NCI-H1436 (cell line): ENCODE results near the gene MPRIP.

Source experiments
- DNase-seq: peaks from one replicate; lab custom pipeline; 2025; lab: John Stamatoyannopoulos, UW

MPRIP gene

DNA sequence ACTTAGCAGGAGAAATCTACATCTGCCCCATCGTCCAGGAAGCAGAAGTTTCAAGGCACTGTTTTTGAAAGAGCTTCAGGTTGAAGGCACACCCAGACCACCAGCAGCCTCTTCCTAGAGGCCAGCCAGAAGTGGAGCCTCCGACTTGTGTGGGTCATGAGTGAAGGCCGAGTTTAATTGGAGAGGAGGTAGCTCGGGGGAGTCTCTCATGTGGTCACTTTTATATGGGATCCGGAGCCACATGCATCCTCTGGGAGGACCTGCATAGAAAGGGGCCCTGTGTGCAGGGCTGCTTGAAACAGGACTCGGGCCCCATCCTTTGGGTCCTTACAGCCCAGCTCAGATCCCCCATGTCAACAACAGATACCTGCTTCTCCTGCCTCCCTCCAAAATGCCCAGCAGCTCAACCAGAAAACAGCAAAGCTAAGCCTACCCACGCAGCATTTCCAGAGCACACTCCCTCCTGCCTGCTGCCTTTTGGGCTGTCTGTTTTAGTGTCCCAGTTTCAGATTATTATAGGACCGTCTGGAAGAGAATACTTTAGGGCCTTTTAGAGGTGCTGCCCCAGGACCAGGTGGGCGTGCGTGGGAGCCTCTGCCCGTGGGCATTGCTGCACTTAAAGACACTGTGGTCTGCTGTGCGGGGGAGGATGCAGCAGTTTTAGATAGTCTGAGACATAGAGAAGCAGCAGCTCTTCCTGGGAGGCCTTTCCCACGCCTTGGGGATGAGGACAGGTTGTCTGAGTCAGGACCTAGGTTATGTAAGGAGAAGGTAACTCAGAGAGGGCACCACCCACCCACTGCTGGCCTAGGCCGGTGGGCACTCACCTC is 29.5 kb downstream of the MPRIP start:
- no peak for DNase-seq

DNA sequence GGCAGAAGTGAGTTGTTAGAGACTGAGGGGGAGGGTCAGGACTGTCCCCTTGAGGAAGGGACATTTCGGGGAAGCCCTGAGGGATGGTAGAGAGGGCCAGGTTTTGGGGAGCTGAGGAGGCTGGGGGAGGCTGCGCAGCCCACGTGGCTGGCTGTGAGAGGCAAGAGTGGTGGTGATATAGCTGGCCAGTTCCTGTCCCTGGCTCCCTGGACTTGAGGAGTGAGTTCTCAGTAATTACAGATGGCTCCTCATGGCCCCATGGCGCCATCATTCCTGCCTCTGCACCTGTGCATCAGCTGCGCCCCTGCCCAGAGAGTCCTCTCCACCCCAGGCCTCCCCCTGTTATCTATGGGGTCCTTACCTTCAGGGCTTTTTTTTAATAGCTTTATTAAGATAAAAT is 30.3 kb downstream of the MPRIP start:
- DNase-seq = no peak

DNA sequence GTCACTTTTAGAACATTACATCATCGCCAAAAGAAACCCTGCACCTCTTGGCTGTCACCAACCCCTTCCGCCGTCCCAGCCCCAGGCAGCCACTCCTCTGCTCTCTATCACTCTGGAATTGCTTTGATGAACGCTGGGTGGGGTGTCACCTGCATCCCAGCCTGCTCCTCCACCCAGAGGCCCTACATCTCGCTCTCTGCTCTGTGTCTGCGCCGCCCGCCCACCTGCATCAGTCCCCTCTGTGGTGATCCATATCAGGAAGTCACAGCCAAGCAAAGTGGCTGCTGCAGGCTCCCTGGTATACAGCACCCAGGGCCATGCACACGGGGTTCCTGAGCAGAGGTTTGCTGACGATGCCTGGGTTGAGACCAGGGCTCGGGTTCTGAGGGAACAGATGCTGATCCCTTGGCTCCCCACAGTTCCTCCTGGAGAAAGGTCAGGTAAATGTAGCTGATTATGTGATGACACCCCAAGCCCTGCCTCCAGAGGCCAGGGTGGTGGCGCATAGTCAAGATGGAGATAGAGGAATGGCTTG is 30.8 kb downstream of the MPRIP start:
- no peak for DNase-seq

- no peak for DNase-seq
Measured at GRCh38 chr17:17073581-17074403, 31.5 kb downstream of the MPRIP start.

- no peak for DNase-seq
Measured at GRCh38 chr17:17075125-17075781, 33.0 kb downstream of the MPRIP start.

- DNase-seq = no peak
Measured at GRCh38 chr17:17076066-17076465, 33.8 kb downstream of the MPRIP start.

DNA sequence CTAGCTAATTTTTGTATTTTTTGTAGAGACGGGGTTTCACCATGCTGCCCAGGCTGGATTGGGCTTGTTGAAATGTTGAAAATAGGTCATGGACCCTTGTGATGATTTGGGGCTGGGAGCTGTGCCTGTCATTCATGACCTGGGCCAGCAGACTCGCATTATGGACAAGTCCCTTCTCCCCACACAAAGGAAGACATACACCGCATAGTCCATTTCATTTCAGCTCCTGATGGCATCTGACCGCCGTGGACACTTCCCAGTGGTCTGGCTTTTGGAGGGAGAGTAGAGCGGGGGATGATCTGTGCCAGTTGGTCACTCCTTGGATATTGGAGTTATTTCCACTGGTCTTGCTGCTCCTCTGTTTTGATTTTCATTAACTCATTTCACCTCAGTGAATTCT is 34.8 kb downstream of the MPRIP start:
- DNase-seq = no peak

DNA sequence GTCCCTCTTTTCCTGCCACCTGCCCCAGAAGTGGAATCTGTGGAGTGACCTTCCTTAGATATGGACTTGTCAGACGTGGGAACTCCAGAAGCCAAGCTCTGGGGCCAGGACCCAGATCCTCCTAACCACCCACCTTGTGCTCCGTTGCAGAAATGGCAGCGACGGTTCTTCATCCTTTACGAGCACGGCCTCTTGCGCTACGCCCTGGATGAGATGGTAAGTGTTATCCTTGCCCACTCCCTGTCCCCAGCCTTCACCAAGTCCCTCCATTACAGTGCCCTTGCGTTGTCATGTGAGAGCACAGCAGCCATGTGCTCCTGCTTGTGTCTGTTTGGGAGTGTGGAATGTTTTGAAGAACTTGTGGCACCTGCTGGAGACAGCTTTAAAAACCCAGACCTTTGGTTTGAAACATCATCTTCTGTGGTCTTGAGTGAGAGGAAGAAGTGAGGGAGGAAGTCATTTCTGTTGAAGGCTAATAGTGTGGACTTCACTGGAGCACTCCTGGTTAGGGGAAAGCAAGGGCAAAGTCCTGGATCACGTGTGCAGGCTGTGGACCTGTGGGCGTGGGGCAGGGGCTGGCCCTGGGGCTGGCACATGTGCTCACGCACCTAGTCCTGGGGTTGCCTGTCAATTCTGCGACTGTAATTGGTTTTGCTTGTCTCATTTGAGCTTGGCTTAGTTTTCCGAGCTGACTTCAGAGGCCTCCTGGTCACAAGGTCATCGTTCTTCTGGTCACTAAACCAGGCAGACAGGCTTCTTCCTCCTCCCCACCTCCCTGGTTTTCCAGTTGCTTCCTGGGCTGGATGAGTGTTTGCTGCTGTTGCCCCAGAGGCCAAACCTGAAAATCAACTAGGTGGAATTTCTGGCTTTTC is 35.8 kb downstream of the MPRIP start:
- no peak for DNase-seq

DNA sequence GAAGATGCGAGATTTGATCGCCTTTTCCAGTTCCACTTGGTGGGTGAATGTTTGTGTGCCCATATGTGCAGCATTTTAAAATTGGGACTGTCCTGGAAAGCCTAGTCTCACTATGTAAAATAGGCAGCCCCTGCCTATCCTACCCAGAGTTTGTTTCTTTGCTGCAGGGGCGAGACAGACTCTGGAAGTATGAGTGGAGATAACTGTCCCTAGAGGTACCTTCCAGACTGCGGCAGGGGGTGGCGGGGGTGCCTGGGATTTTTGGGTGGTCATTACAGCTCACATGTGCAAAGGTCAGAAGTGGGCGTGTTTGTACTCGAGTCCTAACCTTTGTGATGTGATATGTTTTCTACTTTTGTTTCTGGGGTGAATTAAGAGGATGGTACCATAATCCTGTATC is 36.6 kb downstream of the MPRIP start:
- no peak for DNase-seq

DNA sequence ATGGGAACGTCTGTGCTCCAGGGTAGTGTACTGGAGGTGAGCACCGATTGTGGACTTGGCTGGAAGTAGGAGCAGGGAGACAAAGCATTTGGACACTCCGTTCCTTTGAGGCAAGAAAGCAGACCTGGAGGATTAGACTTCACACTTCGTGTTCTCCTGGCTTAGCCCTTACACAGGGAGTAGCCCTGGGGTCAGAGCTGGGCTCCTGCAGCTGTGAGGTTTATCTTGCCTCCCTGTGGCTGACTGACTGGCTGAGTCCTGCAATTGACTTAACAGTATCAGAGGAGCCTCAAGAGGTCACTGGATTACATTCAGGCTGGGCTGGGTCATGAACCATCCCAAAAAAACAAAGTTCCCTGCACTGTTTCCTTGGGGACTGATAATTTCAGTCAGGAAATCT is 37.1 kb downstream of the MPRIP start:
- no peak for DNase-seq

GRCh38 chr17:17079761-17080160 is 37.5 kb downstream of the MPRIP start:
- DNase-seq = no peak

GRCh38 chr17:17080181-17080631 is 37.9 kb downstream of the MPRIP start:
- no peak for DNase-seq

DNA sequence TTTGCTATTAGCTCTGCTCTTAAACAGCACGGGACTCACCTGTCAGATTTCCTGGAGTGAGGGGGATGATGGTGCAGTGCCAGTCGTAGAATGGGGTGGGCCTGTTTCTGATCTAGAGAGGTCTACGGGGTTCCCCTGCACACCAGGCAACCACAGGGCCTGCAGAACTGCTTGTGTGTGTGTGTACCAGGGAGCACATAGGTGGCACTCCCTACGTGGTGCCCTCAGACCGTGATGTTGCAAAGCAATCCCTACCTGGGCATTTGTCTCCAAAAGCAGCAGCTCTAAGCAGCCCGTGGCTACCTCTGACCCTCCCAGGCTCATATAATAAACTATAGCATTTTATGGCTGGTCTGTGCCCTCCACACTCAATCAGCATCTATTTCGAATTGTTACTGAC is 38.5 kb downstream of the MPRIP start:
- no peak for DNase-seq

DNA sequence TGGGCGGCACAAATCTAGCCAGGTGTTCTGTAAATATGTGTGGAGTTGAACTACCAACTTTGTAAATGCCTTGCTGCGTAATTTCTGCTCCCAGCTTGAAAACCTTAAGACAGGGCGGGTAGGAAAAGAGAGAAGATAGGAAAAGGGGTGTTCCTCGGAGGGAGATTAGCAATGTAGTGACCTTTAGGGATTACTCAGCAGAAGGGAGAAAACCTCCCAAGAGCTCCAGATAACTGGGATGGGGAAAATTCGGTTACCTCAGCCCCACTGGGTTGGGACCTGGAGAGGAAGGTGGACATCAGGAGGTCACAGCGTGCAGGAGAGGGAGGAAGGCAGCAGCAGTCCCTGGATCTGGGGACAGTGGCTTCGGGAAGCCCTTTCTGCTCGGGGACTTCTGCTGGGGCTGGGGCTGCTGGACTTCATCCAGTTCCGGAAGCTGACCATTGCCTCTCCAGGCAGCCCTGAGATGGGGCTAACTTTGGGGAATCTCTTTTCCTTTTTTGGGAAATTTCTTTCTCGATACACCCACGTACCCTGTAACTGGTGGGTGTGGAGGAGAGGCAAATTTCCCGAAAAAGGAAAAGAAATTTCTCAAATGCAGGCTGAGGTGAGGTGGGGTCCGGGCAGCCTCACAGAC is 39.2 kb downstream of the MPRIP start:
- DNase-seq = no peak

DNA sequence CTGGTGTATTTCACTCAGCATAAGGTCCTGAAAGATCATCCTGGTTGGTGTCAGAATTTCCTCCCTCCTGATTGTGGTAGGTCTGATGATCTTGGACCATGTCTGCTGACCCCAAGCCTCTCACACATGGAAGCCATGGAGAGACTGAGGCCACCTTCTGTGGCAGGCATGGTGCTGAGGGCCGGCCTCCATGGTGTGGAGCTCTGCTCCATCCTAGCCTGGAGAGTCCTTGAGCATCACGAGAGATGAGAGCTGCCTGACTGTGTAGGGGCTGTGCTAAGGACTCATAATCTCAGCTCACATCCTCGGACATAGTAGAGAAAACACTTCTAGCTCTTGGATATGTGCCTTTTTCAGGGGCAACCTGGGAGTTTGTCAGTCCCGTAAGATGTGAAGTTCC is 40.6 kb downstream of the MPRIP start:
- DNase-seq = no peak

- no peak for DNase-seq
Measured at GRCh38 chr17:17084317-17084835, 42.1 kb downstream of the MPRIP start.

GRCh38 chr17:17084941-17085340 is 42.7 kb downstream of the MPRIP start:
- no peak for DNase-seq

DNA sequence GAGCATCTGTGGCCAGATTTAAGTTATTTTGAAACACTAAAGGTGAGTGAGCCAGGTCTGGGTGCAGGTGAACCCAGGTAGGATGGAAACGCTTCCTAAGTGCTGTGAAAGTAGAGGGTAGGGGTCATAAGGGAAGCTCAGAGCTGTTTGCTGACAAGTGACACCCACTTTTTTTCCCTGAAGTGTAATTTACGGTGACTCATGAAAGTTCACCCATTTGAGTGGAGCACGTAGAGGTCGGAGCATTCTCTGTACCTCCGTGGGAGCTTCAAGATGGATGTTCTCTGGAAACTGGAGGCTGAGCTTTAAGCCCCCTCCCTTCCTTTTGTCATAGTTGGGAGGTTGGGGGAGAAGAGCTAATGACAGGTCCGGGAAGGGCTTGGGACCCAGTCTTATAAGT is 44.3 kb downstream of the MPRIP start:
- no peak for DNase-seq

GRCh38 chr17:17087424-17088015 is 45.3 kb downstream of the MPRIP start:
- DNase-seq = no peak

DNA sequence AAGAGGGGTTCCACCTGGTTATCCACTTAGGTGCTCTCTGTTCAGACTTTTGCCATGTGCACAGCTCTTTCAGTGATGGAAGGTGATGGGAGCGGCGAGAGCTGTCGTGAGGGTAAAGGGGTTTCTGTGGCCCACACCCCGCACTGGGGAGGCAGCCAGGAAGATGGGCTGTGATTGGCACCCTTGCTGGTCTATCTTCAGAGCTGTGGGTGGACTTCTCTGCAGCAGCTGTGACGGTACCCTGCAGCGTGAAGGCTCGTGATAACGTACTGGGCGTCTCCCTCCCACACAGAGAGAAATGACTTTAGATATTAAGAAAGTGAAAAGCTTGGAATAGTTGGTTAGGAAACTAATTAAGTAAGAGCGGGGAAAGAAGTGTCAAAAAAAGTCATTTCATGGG is 45.8 kb downstream of the MPRIP start:
- no peak for DNase-seq
